ENCODE measurements around the gene KRTAP12-3. TPM values are rescaled to one million over a fixed set of nuclear protein-coding genes. Genes with fewer than 3 reads are reported as not detected.

Gene KRTAP12-3
- polyA plus RNA-seq, 1 donor from 2014 or later, result not detected

DNA sequence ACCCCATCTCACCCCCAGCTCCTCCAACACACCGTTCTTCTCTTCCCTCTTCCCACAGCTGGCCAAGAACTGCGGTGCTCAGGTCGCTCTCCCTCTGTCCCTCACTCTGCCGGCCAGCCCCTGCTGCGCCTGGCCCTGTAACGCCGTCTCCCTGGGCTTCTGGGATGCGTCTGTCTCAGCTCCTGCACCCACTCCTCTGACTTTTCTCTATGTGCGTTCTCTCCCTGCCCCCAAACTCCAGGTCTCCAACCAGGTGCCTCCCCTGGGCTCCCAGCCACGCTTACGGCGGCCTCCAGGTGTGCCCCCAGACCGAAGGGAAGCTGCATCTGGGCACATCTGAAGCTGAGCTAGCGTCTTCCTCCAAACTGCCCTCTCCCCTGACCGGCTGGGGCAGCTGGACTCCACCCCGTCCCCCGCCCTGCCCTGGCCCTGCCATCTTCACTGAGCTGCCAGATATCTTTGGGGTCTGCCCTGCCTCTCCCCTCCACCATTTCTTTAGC lies 41.8 kb downstream of the KRTAP12-3 start:
- H3K27me3 ChIP-seq (ENCODE audit: insufficient read depth, low read depth, low read length), result peaks cover 13% of the 10 kb centered on the region
- H4K20me1 ChIP-seq (ENCODE audit: insufficient read depth), result no peaks in the 10 kb centered on the region
- H3K27ac ChIP-seq (ENCODE audit: low read length), result no peak overlapping the region
- no peaks in the 10 kb centered on the region for H3K9me2 ChIP-seq (ENCODE audit: insufficient read depth, low read length)
- no peak overlapping the region for H2AFZ ChIP-seq (ENCODE audit: low read depth, low read length)
- H3K9me3 ChIP-seq (ENCODE audit: low read length), result no peaks in the 10 kb centered on the region
- no peaks in the 10 kb centered on the region for H3K36me3 ChIP-seq (ENCODE audit: insufficient read depth, low read length)
- no peaks in the 10 kb centered on the region for H3K79me2 ChIP-seq (replicated peaks; ENCODE audit: insufficient read depth, low read length)
- H3K4me3 ChIP-seq (ENCODE audit: low read length), result no peak overlapping the region
- no peaks in the 10 kb centered on the region for H3F3A ChIP-seq (ENCODE audit: insufficient read depth, low read length, poor library complexity, severe bottlenecking)
- H3K4me2 ChIP-seq (ENCODE audit: low read length), result no peak overlapping the region
- no peak overlapping the region for H3K9ac ChIP-seq (ENCODE audit: low read length)
- TF ChIP-seq POLR2AphosphoS5 (IDR thresholded peaks at IDR 0.05), result no peak
- no peak for TF ChIP-seq RAD21 (conservative IDR thresholded peaks at IDR 0.05)
- no peak for TF ChIP-seq MXI1 (conservative IDR thresholded peaks at IDR 0.05; ENCODE audit: poor library complexity, severe bottlenecking)
- no peak for TF ChIP-seq TAF1 (IDR thresholded peaks at IDR 0.05; ENCODE audit: low read depth)
- no peak for TF ChIP-seq EZH2 (IDR thresholded peaks at IDR 0.05; ENCODE audit: borderline replicate concordance, insufficient read depth, low read length, poor library complexity, severe bottlenecking)
- no peak for TF ChIP-seq SMC3 (conservative IDR thresholded peaks at IDR 0.05; ENCODE audit: poor library complexity)
- no peak for TF ChIP-seq EP300 (conservative IDR thresholded peaks at IDR 0.05; ENCODE audit: poor library complexity, severe bottlenecking)
- TF ChIP-seq, protein P1, sequence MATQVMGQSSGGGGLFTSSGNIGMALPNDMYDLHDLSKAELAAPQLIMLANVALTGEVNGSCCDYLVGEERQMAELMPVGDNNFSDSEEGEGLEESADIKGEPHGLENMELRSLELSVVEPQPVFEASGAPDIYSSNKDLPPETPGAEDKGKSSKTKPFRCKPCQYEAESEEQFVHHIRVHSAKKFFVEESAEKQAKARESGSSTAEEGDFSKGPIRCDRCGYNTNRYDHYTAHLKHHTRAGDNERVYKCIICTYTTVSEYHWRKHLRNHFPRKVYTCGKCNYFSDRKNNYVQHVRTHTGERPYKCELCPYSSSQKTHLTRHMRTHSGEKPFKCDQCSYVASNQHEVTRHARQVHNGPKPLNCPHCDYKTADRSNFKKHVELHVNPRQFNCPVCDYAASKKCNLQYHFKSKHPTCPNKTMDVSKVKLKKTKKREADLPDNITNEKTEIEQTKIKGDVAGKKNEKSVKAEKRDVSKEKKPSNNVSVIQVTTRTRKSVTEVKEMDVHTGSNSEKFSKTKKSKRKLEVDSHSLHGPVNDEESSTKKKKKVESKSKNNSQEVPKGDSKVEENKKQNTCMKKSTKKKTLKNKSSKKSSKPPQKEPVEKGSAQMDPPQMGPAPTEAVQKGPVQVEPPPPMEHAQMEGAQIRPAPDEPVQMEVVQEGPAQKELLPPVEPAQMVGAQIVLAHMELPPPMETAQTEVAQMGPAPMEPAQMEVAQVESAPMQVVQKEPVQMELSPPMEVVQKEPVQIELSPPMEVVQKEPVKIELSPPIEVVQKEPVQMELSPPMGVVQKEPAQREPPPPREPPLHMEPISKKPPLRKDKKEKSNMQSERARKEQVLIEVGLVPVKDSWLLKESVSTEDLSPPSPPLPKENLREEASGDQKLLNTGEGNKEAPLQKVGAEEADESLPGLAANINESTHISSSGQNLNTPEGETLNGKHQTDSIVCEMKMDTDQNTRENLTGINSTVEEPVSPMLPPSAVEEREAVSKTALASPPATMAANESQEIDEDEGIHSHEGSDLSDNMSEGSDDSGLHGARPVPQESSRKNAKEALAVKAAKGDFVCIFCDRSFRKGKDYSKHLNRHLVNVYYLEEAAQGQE (IDR thresholded peaks at IDR 0.05; ENCODE audit: borderline replicate concordance), result no peak
- TF ChIP-seq, protein P2, sequence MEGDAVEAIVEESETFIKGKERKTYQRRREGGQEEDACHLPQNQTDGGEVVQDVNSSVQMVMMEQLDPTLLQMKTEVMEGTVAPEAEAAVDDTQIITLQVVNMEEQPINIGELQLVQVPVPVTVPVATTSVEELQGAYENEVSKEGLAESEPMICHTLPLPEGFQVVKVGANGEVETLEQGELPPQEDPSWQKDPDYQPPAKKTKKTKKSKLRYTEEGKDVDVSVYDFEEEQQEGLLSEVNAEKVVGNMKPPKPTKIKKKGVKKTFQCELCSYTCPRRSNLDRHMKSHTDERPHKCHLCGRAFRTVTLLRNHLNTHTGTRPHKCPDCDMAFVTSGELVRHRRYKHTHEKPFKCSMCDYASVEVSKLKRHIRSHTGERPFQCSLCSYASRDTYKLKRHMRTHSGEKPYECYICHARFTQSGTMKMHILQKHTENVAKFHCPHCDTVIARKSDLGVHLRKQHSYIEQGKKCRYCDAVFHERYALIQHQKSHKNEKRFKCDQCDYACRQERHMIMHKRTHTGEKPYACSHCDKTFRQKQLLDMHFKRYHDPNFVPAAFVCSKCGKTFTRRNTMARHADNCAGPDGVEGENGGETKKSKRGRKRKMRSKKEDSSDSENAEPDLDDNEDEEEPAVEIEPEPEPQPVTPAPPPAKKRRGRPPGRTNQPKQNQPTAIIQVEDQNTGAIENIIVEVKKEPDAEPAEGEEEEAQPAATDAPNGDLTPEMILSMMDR (IDR thresholded peaks at IDR 0.05; ENCODE audit: poor library complexity, severe bottlenecking), result no peak

DNA sequence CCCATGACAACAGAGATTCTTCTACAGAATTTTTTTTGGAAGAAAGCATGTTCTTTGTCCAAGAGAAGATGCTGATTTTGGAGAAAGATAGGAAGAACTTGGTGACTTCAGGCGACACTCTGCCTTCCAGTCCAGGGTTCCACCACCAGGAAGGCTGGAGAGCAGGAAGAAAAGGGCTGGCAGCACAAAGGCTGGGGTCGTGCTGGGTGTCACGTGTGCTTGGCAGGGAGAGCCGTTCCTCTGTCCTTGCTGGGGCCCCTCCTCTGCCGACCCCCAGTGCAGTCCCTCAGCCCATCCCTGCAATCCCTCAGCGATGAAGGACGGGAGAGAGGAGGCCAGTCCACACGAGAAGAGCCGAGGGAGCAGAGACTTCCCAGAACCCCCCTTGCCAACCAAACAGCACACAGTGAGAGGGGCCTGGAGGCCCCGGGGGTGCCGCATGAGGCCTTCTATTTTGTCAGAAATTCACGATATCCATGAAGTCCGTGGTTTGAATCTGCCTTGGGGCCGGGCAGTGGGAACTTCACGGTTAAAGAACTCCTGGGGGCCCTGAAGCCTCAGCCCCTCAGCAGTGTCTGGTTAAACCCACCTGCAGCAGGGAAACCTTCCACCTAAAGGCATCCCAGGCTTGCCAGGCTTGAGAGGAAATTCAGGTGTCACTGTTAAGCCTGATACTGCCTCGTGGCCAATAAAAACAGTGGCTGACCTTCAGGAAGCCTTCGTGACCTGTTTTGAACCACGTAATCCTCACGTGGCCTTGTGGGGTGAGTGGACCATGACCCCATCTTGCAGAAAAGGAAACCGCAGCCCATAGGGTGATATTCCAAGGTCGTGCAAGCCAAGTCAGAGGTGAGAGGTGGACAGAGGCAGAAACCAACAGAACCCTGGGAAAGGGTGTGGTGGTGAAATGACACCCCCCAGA lies 42.6 kb downstream of the KRTAP12-3 start:
- Histone ChIP-seq H3K36me3 (ENCODE audit: insufficient read depth, low read length) (no peaks in the 10 kb centered on the region), H3K79me2 (replicated peaks; ENCODE audit: insufficient read depth, low read length) (no peaks in the 10 kb centered on the region), H3K9me3 (ENCODE audit: low read length) (no peaks in the 10 kb centered on the region), H3K9me2 (ENCODE audit: insufficient read depth, low read length) (no peaks in the 10 kb centered on the region), H3K27me3 (ENCODE audit: insufficient read depth, low read depth, low read length) (peaks cover 16% of the 10 kb centered on the region), H2AFZ (ENCODE audit: low read depth, low read length) (no peak overlapping the region), H3F3A (ENCODE audit: insufficient read depth, low read length, poor library complexity, severe bottlenecking) (no peaks in the 10 kb centered on the region), H3K27ac (ENCODE audit: low read length) (no peak overlapping the region), H3K4me3 (ENCODE audit: low read length) (no peak overlapping the region), H4K20me1 (ENCODE audit: insufficient read depth) (no peaks in the 10 kb centered on the region), H3K4me2 (ENCODE audit: low read length) (no peak overlapping the region), H3K9ac (ENCODE audit: low read length) (no peak overlapping the region)
- TF ChIP-seq, protein P2 (IDR thresholded peaks at IDR 0.05; ENCODE audit: poor library complexity, severe bottlenecking), result no peak
- TF ChIP-seq, protein P1 (IDR thresholded peaks at IDR 0.05; ENCODE audit: borderline replicate concordance), result no peak
- no peak for TF ChIP-seq POLR2AphosphoS5 (IDR thresholded peaks at IDR 0.05)

Data from neural cell (in vitro differentiated cells).